ENCODE measurements around the gene CPVL.

Gene CPVL

GRCh38 chr7:29106669-29106988, 39.7 kb downstream of the CPVL start:
- Histone ChIP-seq H3K27me3 (ENCODE audit: insufficient read depth, poor library complexity, severe bottlenecking) (no peaks in the 10 kb centered on the region), H3K4me3 (ENCODE audit: severe bottlenecking) (no peak overlapping the region), H3K9me3 (ENCODE audit: severe bottlenecking) (no peaks in the 10 kb centered on the region), H3K4me1 (ENCODE audit: insufficient read depth, poor library complexity, severe bottlenecking) (peaks cover 20% of the 10 kb centered on the region), H3K27ac (ENCODE audit: poor library complexity, severe bottlenecking) (no peak overlapping the region), H3K36me3 (ENCODE audit: low read depth) (no peaks in the 10 kb centered on the region)
- ATAC-seq (ENCODE audit: low read depth) (no peak), DNase-seq (ENCODE audit: low spot score) (no peak)
- peak; percentile 56 for TF ChIP-seq CTCF (IDR thresholded peaks at IDR 0.05; ENCODE audit: poor library complexity, severe bottlenecking)

GRCh38 chr7:29105752-29106668, 40.3 kb downstream of the CPVL start:
- Histone ChIP-seq H3K27ac (ENCODE audit: poor library complexity, severe bottlenecking) (no peak overlapping the region), H3K27me3 (ENCODE audit: insufficient read depth, poor library complexity, severe bottlenecking) (no peaks in the 10 kb centered on the region), H3K4me3 (ENCODE audit: severe bottlenecking) (no peak overlapping the region), H3K9me3 (ENCODE audit: severe bottlenecking) (no peaks in the 10 kb centered on the region), H3K36me3 (ENCODE audit: low read depth) (no peaks in the 10 kb centered on the region), H3K4me1 (ENCODE audit: insufficient read depth, poor library complexity, severe bottlenecking) (peaks cover 20% of the 10 kb centered on the region)
- peak; percentile 71 for ATAC-seq (ENCODE audit: low read depth)
- no peak for DNase-seq (ENCODE audit: low spot score)
- TF ChIP-seq CTCF (IDR thresholded peaks at IDR 0.05; ENCODE audit: poor library complexity, severe bottlenecking) = peak; percentile 91

- Histone ChIP-seq H3K9me3 (ENCODE audit: severe bottlenecking) (no peaks in the 10 kb centered on the region), H3K36me3 (ENCODE audit: low read depth) (no peaks in the 10 kb centered on the region), H3K27me3 (ENCODE audit: insufficient read depth, poor library complexity, severe bottlenecking) (no peaks in the 10 kb centered on the region), H3K4me1 (ENCODE audit: insufficient read depth, poor library complexity, severe bottlenecking) (peaks cover 19% of the 10 kb centered on the region), H3K4me3 (ENCODE audit: severe bottlenecking) (no peak overlapping the region), H3K27ac (ENCODE audit: poor library complexity, severe bottlenecking) (no peak overlapping the region)
- DNase-seq (ENCODE audit: low spot score) (no peak), ATAC-seq (ENCODE audit: low read depth) (peak; percentile 37; the same call in 1 of the 3 replicates)
- no peak for TF ChIP-seq CTCF (IDR thresholded peaks at IDR 0.05; ENCODE audit: poor library complexity, severe bottlenecking)
Measured at GRCh38 chr7:29105191-29105590, 41.1 kb downstream of the CPVL start.

GRCh38 chr7:29102558-29103151, 43.7 kb downstream of the CPVL start:
- Histone ChIP-seq H3K4me1 (ENCODE audit: insufficient read depth, poor library complexity, severe bottlenecking) (peaks cover 16% of the 10 kb centered on the region), H3K9me3 (ENCODE audit: severe bottlenecking) (no peaks in the 10 kb centered on the region), H3K27ac (ENCODE audit: poor library complexity, severe bottlenecking) (no peak overlapping the region), H3K27me3 (ENCODE audit: insufficient read depth, poor library complexity, severe bottlenecking) (no peaks in the 10 kb centered on the region), H3K4me3 (ENCODE audit: severe bottlenecking) (no peak overlapping the region), H3K36me3 (ENCODE audit: low read depth) (no peaks in the 10 kb centered on the region)
- DNase-seq (ENCODE audit: low spot score) (no peak), ATAC-seq (ENCODE audit: low read depth) (0 out of 3 replicates have a peak, but pooled peaks have one; percentile 40)
- peak; percentile 81 for TF ChIP-seq CTCF (IDR thresholded peaks at IDR 0.05; ENCODE audit: poor library complexity, severe bottlenecking)

GRCh38 chr7:29100924-29101323, 45.4 kb downstream of the CPVL start:
- Histone ChIP-seq H3K4me3 (ENCODE audit: severe bottlenecking) (no peak overlapping the region), H3K27ac (ENCODE audit: poor library complexity, severe bottlenecking) (no peak overlapping the region), H3K36me3 (ENCODE audit: low read depth) (no peaks in the 10 kb centered on the region), H3K4me1 (ENCODE audit: insufficient read depth, poor library complexity, severe bottlenecking) (peaks cover 16% of the 10 kb centered on the region), H3K27me3 (ENCODE audit: insufficient read depth, poor library complexity, severe bottlenecking) (no peaks in the 10 kb centered on the region), H3K9me3 (ENCODE audit: severe bottlenecking) (no peaks in the 10 kb centered on the region)
- DNase-seq (ENCODE audit: low spot score) (no peak), ATAC-seq (ENCODE audit: low read depth) (no peak)
- TF ChIP-seq CTCF (IDR thresholded peaks at IDR 0.05; ENCODE audit: poor library complexity, severe bottlenecking) = no peak

All from RWPE2 (cell line).